Panc1 (cell line): Measurements from ENCODE around the gene SBF2.

Experiments used
- POLR2AphosphoS5 ChIP-seq: IDR thresholded peaks from 2 replicates; pipeline ENCODE4 v1.6.1; 2012; ENCODE audit warnings: mild to moderate bottlenecking, low read depth, low read length, moderate library complexity
- SIN3A ChIP-seq: IDR thresholded peaks from 2 replicates; pipeline ENCODE4 v1.6.1; 2012; ENCODE audit warnings: low read depth, mild to moderate bottlenecking, low read length, moderate library complexity, borderline replicate concordance; ENCODE audit not compliant: insufficient read depth
- TCF7L2 ChIP-seq: IDR thresholded peaks from 2 replicates; pipeline ENCODE4 v1.6.1; 2011; ENCODE audit warnings: mild to moderate bottlenecking, low read depth, low read length, inconsistent platforms
- TF ChIP-seq, protein P1 (sequence below): fragments of 450-650 bp; IDR thresholded peaks from 2 replicates; pipeline ENCODE4 v1.5.1; 2017; ENCODE audit warnings: mild to moderate bottlenecking
- TF ChIP-seq, protein P2 (sequence below), 2 experiments: IDR thresholded peaks; 2 replicates each; pipeline ENCODE4 v1.6.1; 2011 to 2012; ENCODE audit warnings: low read depth in 2 of 2, control low read depth in 1 of 2, low read length in 1 of 2, mild to moderate bottlenecking in 1 of 2, moderate library complexity in 1 of 2; ENCODE audit not compliant: insufficient read depth in 1 of 2

DNA sequence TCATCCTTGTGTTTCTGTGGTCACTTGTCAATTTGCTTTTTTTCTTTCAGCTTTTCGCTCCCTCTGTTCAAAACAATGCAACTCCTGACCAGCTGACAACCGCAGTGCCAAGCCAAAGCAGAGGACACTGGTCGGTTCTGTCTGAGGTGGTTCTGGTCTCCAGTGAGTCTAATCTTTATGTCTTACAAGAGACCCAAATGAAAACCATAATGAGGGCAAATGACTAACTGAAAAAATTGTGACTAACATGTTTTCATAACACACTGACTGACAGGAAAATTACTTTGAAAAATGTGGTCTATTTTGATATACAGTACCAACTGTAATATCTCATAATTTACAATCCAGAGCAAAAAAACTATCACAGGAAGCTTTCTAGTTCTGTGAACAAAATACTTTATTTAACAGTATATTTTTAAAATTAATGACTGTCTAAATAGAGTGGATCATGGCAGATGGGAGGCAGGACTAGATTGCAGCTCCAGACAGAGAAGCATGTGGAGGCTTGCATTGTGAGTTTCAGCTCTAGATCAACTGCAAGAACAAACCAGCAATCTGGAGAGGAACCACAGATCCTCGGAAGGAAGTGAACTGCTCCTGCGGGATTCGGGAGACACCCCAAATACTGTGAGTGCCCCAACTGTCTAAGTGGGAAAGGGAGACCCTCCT lies 311.8 kb downstream of the SBF2 start:
- TF ChIP-seq, protein P1, sequence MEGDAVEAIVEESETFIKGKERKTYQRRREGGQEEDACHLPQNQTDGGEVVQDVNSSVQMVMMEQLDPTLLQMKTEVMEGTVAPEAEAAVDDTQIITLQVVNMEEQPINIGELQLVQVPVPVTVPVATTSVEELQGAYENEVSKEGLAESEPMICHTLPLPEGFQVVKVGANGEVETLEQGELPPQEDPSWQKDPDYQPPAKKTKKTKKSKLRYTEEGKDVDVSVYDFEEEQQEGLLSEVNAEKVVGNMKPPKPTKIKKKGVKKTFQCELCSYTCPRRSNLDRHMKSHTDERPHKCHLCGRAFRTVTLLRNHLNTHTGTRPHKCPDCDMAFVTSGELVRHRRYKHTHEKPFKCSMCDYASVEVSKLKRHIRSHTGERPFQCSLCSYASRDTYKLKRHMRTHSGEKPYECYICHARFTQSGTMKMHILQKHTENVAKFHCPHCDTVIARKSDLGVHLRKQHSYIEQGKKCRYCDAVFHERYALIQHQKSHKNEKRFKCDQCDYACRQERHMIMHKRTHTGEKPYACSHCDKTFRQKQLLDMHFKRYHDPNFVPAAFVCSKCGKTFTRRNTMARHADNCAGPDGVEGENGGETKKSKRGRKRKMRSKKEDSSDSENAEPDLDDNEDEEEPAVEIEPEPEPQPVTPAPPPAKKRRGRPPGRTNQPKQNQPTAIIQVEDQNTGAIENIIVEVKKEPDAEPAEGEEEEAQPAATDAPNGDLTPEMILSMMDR, result no peak
- TF ChIP-seq POLR2AphosphoS5 (no peak), SIN3A (no peak), TCF7L2 (no peak)
- TF ChIP-seq, protein P2, sequence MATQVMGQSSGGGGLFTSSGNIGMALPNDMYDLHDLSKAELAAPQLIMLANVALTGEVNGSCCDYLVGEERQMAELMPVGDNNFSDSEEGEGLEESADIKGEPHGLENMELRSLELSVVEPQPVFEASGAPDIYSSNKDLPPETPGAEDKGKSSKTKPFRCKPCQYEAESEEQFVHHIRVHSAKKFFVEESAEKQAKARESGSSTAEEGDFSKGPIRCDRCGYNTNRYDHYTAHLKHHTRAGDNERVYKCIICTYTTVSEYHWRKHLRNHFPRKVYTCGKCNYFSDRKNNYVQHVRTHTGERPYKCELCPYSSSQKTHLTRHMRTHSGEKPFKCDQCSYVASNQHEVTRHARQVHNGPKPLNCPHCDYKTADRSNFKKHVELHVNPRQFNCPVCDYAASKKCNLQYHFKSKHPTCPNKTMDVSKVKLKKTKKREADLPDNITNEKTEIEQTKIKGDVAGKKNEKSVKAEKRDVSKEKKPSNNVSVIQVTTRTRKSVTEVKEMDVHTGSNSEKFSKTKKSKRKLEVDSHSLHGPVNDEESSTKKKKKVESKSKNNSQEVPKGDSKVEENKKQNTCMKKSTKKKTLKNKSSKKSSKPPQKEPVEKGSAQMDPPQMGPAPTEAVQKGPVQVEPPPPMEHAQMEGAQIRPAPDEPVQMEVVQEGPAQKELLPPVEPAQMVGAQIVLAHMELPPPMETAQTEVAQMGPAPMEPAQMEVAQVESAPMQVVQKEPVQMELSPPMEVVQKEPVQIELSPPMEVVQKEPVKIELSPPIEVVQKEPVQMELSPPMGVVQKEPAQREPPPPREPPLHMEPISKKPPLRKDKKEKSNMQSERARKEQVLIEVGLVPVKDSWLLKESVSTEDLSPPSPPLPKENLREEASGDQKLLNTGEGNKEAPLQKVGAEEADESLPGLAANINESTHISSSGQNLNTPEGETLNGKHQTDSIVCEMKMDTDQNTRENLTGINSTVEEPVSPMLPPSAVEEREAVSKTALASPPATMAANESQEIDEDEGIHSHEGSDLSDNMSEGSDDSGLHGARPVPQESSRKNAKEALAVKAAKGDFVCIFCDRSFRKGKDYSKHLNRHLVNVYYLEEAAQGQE (IDR thresholded peaks at IDR 0.05; ENCODE audit: insufficient read depth in 1 of 2, low read depth in 2 of 2, low read length in 1 of 2), result no peak
